GM18907 (cell line): ENCODE measurements around the gene FRMPD1.

Experiments used
- ATAC-seq: cut with Tn5 transposase; IDR thresholded peaks from one replicate; pipeline ENCODE4 v1.9.1; 2021; ENCODE audit warnings: mild to moderate bottlenecking, moderate library complexity; ENCODE audit not compliant: unreplicated experiment

FRMPD1 gene

DNA sequence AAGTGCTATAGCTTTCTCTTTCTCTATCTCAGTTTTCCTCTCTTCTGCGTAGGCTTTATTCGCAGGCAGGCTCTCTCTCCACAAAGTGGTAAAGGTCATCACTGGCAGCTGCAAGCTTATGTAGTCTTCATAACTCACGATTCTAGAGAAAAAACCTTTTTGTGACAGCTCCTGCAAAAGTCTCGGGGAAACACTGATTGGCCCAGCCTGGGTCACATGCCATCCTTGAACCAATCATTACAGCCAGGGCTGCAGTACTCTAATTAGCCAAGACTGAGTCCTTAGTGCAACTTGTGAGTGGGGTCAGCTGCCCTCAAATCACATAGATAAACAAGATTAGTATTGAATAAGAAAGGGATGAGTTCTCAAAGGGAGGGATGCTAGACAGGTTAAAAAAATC lies 18.3 kb upstream of the FRMPD1 start:
- ATAC-seq: no peak

DNA sequence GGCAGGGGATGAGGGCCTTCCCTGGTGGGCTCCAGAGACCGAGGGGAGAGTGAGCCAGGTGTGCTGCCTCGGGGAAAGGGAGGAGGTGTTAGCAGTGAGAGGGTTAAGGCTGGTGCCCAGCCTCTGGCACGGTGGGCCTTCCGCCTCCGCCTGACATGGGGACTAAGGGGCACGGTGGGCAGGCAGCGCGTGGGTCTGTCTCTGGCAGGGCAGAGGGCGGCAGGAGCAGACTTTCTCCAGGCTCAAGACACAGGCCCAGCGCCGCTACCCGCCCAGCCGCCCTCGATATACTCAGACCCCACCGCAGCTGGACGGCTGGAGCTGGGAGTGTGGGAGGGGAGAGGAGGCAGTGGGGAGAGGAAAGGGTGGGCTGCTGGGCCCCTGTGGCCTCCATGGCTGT lies 14.9 kb upstream of the FRMPD1 start:
- ATAC-seq: no peak

DNA sequence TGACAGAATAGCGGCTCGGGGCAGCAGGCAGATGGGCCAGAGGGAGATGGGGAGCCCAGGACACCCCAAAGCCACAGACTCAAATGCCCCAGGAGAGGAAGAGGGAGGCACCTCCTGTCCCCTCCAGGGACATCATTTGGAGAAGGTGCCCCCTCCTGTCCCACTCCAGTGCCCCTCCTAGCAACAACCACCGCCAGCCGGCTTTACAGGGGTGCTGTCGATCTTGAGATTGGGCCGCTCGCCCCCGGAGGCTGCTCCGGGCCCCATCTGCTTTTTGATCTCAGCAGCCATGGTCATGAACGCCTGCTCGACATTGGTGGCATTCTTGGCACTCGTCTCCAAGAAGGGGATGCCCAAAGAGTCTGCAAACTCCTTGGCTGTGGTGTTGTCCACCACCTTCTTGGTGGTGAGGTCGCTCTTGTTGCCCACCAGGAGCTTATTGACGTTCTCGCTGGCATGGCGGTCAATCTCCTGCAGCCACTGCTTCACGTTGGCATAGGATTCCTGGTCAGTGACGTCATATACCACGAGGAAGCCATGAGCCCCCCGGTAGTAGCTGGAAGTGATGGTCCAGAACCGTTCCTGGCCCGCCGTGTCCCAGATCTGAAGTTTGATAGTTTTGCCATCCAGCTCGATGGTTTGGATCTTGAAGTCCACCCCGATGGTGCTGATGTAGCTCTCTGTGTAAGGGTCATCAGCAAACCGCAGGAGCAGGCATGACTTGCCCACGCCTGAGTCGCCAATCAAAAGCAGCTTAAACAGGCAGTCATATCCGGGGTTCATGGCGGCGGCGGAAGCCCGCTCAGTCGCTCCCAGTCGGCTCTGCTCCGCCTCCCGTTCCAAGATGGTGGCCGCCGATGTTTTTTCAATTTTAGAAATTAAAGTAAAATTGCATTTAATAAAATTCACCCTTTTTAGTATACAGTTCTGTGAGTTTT lies 14.0 kb upstream of the FRMPD1 start:
- no peak for ATAC-seq

DNA sequence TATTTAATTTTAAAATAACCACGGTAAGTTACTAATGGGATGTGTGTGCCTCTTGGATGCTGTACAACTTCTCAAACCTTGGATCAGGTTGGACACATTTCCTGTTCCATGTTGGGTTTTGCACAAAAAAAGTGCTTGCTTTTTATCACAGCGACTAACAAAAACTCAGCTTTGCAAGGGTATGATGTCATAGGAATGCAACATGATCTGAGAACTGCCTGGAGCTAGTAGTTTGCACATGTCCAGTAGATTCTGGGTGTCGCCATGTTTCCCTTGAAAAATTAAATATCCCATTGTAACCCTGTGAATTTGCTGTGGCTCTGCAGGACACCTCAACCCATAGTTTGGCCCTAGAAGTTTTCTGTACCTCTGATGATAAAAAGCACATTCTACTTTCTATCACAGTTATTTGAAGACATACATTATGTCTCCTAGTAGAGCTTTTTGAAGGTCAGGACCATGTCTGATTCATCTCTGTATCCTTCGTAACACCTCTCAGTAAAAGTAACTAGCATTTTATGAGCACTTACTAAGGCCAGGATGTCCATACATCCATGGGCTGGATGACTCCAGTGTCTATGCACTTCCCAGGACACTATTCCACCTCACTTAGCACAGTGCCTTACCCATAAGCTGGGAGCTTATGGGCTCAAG lies 11.5 kb upstream of the FRMPD1 start:
- ATAC-seq: no peak

DNA sequence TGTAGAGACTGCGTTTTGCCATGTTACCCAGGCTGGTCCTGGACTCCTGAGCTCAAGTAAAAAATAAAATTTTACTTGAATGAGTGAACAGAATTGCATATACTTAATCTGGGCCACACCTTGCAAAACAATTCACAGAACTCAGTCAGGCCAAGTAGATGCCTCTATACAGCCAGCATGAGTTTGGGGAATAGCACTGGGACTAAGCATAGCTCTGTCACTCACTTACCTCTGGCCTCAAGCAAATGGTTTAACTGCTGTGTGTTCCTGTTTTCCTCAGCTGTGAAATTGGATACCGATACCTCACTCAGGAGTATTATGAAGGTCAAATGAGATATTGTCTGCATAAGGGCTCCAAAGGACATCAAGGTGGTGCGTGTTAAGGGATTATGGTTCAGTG lies 10.9 kb upstream of the FRMPD1 start:
- no peak for ATAC-seq

DNA sequence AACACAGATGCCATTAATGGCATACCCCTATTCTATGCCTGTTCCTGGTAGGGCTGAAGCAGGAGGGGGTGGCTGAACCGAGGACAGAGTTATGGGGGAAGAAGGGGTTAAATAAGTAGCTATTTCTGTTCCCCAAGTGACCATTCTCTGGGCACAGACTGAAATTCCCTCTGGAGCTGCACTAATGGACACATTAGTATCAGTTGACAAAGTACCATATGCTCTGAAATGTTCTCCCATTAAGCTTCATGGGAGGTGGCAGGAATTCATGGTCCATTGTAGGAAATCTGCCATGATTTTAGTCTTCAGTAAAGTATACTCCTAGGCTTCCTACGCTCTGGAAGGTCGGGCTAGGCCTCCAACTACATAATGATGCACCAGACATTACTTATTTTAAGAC lies 10.5 kb upstream of the FRMPD1 start:
- ATAC-seq: no peak

DNA sequence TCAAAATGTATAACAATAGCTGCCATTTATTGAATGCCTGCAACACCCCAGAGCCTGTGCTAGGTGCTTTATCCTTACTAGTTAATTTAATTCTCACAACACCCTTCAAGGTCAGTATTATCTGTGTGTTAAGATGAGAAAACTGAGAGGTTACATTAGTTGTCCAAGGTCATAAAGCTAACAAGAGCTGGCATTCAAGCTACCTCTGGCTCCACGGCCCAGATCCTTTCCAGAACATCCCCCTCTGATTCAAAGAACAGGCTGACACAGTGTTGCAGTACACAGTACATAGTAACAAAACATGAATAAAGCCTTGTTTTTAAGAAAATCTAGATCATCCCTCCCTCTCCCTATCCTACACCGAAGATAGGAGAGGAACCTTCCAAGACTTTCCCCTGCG lies 9.4 kb upstream of the FRMPD1 start:
- ATAC-seq: no peak

DNA sequence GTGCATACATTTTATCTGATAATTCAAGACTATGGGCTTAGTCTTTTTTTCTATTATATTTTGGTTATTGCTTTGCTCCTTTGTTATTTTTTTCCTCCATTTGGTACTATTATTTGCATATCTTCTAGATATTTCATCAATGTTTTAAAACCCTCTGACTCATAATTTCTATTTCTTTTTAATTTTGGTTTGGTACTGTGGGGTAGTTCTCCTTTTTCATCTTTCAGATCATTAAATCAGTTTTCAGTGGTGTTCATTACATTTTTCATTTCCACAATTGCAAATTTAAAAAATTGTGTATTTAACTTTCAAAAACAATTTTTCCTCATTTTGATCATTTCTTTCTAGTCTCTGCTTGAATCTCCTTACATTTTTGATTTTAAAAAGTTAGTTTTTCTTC lies 7.5 kb upstream of the FRMPD1 start:
- no peak for ATAC-seq

DNA sequence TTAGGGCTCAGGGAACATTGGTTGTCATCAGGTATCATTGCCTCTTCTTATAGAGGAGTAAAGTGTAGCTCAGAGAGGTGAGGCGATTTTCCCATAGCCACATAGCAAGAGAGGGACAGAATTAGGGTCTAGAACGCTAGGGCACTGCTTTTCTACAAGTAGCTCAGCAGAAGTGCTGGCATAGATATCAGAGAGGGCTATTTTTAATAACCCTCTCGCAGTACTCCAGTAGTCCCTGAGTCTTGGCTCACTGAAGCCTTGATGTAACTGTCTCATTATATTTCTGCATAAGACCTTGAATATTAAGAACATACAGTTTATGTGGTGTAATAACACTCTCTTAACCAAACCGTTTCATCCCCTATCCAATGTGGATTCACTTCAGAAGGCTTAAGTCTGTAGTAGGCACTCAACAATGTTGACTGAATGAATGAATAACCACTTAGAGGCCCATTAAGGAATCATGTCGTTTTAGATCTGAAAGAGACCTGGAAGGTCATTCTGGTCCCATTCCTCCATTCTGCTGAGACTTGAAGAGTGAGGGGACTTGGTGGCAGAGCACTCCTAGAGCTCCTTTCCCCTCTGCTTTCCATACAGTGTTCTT lies 4.7 kb upstream of the FRMPD1 start:
- no peak for ATAC-seq

DNA sequence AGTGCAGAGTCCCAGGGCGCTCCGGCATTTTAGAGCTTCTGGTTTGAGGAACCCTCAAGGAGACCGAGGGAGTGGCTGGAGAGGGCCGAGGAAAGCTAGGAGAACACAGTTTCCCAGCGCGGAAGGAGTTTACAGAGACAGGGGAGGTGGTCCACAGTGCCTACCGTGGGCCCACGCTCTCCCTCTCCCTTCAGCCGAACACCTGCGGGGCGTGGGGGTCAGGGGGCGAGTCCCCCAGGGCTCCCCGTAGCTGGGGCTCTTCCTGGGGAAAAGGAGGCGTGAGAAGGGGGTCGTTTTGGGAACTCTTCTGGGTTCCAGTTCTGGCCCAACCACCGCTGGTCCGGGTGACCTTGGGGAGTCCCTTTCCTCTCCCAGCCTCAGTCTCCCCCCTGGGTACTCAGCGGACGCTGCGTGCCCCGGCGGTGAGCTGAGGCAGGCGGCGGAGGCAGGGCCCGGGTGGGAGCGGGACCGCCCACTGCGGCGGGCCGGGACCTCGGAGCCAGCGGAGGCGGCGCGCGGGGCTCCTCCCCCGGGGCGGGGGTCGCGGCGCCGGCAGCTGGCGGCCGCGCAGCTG lies 368 bp upstream of the FRMPD1 start:
- ATAC-seq: no peak

DNA sequence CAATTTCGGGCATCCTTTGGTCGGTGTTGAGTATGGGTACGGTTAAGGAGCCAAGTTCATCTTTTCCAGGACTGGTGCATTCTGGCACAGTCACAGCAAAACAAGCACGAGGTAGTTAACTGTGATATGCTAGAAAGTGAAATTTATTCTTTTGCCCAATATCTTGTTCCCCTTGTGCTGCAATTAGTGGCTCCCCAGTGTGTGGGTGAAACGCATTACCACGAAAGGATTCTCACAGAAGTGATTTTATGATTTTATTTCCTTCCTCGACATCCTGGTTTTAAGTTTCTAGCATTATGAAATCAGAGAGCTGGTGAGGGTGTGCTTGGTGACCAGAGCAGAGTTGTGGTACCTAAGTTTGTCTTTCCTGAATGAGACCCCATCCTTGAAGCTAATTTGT lies 1.5 kb downstream of the FRMPD1 start:
- ATAC-seq: no peak

DNA sequence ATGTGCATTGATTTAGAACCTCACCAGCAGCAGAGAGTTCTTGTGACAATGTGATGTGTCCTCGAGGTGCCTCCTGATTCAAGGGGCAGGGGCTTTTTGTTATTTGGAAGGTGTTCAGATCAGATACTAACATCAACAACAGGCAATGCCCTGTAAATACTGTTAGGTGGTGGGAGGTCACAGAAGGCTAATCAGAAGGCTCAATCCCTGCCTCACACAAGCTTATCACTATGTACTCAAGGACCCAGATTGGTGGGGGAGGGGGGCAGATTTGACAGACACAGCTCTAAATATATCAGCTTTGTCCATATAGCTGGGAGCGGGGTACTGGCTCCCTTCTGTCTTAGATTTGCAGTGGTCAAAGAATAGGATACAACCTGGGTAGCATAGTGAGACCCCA lies 2.6 kb downstream of the FRMPD1 start:
- ATAC-seq: no peak

DNA sequence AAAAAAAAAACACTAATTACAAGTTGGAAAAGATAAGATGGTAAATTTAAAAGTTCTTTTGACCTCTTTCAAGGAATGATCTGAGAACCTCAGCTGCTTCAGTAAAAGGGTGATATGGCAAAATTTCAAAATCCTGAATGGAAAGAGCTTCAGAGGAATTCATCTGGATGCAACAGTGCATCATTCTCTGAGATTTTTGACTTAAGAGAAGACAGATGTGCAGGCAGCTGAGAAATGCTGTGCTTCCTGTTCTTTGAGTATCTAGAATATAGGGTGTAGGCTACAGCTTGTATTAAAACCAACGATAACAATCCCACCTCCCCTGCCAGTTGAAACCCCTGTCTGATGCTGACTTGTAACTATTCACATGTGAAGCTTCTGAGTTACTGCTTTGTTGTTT lies 6.2 kb downstream of the FRMPD1 start:
- ATAC-seq: no peak

DNA sequence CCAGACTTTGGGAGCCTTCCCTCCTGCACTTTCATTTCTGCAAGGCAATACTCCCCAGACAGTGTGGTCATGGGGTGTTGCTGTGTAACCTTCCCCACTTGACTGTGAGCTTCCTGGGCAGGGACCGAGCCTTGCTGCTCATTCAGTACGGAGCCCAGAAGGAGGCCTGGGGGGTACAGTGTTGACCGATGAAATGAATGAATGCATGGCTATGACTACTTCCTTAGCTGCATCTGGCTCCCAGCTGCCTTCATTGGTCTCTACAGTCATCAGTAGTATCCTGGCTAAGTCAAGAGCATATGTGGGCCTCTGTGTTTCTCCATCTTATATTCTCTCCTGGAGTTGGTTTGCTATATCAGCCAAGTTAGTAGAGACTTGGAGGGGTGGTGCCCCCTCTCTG lies 9.9 kb downstream of the FRMPD1 start:
- no peak for ATAC-seq

DNA sequence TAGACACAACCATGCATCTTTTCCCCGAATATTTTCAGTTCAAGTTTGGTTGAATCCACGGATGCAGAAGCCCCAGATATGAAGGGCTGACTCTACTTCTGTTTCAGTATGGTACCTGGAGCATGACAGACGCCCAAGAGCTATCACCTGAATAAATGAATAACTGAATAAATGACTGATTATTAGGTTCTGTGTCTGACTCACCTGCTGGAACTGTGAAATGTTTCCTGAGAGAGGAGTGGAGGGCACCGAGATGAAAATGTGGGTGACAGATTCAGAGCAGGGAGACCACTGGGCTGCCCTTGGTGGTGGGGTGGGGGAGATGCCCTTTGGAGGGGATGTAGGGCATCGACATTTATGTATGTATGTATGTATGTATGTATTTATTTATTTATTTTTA lies 13.2 kb downstream of the FRMPD1 start:
- no peak for ATAC-seq

DNA sequence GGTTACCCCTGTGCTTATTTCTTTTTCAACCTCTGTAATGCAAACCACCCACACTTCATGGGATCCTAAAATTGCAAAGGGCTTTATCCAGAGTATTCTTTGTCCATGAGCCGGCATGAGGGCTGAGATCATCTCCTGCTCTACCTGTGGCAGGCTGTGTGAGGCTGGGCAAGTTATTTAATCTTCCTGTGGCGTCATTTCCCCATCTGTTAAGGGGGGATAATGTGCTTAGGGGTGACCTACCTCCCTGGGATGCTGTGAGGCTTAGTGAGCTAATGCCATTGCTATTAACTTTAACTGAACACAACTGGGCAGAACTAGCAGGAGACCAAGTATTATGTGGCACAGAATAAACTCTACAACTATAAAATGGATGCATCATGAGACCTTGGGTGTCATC lies 17.0 kb downstream of the FRMPD1 start:
- no peak for ATAC-seq

DNA sequence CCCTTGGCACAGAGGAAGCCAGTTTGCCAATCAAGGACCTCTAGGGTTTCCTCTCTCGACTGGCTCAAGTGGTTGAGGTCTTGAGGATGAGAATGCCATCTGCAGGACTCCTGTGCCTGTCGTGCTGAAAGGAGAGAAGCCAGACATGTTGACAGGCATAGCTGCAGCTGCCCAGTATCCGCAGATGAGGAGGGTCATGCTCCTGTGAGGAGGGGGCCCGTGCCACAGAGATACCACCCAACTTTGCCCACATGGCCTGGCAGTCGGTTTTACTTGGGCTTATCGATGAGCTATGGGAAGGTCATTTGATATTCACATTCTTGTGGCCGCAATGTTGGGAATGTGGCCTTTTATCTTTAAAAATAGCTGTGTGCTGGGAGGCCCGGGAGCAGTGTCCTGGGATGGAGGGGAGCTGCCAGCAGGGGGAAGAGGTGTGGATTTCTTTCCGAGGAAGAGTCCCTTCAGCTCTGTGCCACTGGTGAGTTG lies 17.4 kb downstream of the FRMPD1 start:
- no peak for ATAC-seq

DNA sequence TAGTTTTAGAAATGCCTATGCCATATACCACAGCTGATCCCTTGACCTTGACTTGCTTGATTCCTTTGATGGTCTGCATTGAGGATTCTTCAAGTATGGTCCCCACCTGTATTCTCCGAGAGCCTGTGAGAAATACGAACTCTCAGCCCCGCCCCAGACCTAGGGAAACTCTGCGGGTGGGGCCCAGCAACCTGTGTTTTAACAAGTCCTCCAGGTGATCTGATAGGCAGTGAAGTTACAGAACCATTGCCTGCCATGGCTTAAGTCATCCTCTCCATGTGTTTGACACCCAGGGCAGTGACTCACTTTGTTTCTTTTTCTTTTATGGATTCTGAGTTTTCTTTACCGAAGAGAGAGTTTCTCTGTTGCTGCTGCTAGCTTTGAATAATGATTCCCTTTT lies 18.5 kb downstream of the FRMPD1 start:
- no peak for ATAC-seq

DNA sequence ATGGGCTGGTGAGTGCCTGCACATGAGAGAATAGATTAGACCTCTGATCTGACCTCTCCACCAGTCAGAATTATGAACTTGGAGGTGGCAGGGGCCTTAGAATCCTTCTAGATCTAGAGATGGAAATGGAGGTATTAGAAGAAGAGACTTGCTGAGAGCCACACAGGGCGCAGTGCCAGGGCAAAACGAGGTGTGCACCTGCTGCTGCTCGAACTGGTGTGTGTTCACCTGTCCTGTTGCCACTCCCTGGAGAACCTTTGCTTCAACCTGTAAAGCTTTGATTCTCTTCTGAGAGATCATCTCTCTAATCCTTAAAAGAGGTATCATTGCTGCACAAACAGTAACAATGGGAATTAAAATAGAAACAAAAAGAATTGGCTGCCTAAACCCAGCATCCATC lies 24.9 kb downstream of the FRMPD1 start:
- no peak for ATAC-seq

DNA sequence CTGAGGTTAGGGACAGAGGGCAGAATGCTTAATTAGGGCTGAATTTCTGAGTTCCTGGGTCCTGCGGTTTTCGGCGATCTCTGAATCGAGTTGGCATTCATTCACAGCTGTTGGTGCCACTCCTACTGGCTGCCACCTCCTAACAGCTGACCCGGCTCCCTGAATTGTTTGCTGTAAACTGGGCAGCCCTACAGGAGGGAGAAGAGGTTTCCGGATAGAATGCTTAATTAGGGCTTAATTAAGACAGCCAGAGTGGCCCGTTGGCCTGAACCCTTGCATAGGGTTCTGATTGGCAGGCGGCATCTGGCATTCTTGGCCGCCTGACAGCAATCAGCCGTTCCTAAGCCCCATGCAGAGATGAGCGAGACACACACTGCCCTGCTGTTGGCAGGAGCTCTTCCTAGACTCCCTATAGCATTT lies 25.7 kb downstream of the FRMPD1 start:
- ATAC-seq: no peak

DNA sequence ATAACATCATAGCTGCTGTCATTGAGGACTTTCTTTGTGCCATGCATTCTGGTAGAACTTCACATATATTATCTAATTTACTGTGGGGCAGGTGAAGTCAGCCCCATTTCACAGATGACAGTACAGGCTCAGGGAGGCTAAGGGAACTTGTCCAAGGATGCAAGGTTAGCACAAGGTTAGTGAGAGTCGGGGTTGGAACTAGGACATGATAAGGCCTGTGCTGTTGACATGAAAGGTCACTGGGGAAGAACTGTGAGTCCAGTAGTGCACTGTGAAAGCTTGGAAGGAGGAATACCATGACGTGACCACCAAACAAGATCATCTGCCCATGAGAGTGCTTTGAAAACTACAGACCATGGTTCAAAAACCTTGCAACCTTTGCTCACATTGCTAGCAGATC lies 26.7 kb downstream of the FRMPD1 start:
- ATAC-seq: no peak
